Erythroblast (primary cell): ENCODE measurements around the gene AARSD1.

Experiments used
- GATA1 ChIP-seq: IDR thresholded peaks from 2 replicates; pipeline ENCODE4 v1.6.1; 2011; ENCODE audit warnings: low read depth, mild to moderate bottlenecking, control low read depth, low read length, moderate library complexity
- POLR2A ChIP-seq: IDR thresholded peaks from 2 replicates; pipeline ENCODE4 v1.6.1; 2011; ENCODE audit warnings: mild to moderate bottlenecking, low read length

DNA sequence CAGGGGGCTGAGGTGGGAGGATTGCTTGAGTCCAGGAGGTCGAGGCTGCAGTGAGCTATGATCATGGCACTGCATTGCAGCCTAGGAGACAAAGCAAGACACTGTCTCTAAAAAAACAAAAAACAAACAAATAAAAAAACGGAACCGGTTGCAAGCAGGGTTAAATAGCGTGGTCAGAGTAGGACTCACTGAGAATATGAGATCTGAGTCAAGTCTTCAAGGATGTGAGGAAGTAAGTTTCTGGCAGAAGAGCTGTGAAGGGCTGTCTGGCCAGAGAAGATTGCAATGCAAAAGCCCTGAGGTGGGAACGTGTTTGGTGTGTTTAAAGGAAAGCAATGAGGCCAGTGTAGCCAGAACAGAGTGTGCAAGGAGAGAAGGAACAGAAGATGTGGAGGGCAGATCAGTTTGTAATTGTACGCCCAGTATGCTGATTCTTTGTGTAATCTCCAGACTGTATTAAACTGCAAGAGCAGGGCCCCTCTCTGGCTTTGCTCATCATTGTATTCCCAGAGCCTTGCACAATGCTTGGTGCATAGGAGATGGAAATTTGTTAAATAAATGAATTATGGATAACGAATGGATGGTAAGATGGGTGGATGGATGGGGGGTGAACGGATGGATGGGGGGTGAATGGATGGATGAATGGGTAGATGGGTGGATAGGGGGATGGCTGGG, 57.3 kb downstream of the AARSD1 start:
- TF ChIP-seq POLR2A = no peak
- TF ChIP-seq GATA1 = no peak
